NCI-H1105 (cell line): ENCODE measurements around the gene HSPH1.
"Not testable (repeated sequence)": the region's sequence is repeated elsewhere in the genome, so short reads cannot be mapped to it uniquely, and the experiment has no call there.

Experiments used
- DNase-seq: peaks from one replicate; lab custom pipeline; 2025; lab: John Stamatoyannopoulos, UW

HSPH1 gene

GRCh38 chr13:31177813-31178495 lies 16.2 kb upstream of the HSPH1 start:
- not testable (repeated sequence) for DNase-seq

GRCh38 chr13:31175847-31176532 lies 14.3 kb upstream of the HSPH1 start:
- no peak for DNase-seq

DNA sequence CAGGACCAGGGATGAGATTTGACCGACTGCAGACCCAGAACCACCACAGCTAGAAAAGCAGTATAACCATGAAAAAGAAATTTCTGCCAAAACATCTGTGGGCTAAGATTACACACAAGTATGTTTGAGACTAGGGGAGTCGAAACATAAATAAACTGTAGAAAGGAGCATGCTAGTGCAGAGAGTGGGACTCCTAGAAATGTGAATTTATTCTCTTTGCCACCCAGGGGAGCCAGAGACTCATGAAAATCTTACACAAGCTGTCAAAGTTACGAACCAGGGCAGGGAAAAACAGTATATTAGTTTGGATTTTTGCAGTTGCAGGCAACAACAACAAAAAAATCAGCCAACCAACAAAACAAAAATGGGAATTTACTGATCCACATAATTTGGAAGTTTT lies 12.3 kb upstream of the HSPH1 start:
- no peak for DNase-seq

GRCh38 chr13:31172535-31172934 lies 10.8 kb upstream of the HSPH1 start:
- DNase-seq = no peak

DNA sequence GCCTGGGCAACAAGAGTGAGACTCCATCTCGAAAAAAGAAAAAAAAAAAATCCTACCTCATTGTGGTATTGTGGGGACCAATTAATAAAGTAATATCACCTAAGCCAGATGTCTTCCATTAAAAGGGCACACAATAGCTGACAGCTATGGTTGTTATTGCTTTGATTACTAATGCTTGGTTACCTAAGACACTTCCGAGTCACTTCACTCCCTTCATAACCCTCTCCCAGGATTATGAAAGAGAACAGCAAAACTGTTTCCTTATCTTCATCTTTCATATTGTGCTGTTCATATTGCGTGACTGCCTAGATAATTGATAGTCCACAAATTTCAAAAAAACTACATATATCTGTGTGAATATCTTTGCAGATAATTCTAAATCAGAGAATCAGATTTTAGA lies 10.3 kb upstream of the HSPH1 start:
- DNase-seq = no peak

GRCh38 chr13:31168736-31169135 lies 7.0 kb upstream of the HSPH1 start:
- DNase-seq = no peak

DNA sequence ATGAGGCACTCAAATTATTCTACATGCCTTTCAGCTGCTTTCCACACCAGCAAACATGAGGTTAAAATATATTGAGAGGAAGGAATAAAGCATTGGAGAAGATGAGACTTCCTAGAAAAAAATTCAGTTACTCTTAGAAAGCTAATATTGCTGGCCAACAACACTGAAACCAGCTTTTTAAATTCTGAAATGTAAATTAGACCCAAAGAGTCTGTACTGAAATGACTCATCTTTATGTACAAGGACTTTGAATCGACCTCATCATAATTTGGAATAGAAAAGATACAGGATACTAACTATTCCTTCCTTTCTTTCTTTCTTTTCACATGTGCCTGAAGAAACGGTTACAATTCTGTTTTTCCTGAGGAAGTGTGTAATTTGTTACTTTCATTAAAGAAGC lies 6.5 kb upstream of the HSPH1 start:
- no peak for DNase-seq

DNA sequence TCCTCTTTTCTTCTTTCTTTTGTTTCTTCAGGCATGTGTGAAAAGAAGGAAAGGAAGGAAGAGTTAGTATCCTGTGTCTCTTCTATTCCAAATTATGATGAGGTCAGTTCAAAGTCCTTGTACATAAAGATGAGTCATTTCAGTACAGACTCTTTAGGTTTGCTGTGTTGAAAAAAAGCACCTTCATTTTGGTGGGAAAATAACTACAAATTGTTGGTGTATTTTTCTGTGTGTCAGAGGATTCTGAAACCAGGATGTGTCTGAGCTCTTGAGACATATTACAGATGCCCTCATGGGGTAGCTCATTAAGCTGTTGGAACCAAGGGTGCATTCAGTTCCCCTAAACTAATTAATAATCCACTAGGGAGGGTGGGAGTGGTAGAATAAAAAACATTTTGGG lies 5.8 kb upstream of the HSPH1 start:
- DNase-seq = no peak

GRCh38 chr13:31166591-31166990 lies 4.9 kb upstream of the HSPH1 start:
- no peak for DNase-seq

DNA sequence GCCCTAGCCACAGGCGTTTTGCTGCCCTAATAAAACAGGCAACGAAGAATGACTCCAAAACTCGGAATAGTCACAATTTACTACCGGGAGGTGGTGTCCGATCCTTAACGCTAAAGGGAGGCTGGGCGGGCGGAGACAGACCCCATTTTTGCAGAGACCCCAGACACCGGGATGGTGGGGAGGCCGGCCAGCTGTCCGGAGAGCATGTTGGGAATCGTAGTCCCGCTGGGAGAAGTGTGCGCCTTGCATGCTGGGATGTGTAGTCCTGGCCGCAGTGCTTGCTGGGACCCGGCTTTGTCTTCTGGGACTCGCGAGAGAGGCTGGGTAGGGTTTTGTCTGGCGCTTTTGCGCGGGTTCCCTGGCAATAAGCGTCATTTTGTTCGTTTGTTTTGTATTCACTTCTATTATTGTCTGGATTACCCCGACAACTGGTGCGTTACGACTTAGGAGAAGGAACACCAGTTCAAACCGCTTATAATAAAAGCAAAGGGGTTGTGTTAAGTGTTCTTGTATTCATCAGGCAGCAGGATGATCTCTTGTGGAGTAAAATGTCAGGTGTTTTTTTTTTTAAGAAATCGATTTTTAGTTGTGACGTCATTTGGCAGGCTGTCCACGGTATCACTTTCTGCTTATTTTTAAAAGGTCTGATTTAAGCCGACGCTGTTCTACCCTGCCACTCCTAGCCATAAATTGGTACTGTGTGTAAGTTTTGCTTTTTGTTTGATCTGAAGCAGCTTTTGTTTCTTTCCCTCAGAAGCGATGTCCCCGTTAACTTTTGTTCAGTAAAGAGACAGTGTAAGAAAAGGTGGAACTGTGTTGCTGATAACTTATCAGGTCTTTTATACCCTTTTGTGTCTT lies 676 bp upstream of the HSPH1 start:
- peak; percentile 87 for DNase-seq

- DNase-seq = no peak
Observed at GRCh38 chr13:31160857-31161556, 697 bp downstream of the HSPH1 start.

DNA sequence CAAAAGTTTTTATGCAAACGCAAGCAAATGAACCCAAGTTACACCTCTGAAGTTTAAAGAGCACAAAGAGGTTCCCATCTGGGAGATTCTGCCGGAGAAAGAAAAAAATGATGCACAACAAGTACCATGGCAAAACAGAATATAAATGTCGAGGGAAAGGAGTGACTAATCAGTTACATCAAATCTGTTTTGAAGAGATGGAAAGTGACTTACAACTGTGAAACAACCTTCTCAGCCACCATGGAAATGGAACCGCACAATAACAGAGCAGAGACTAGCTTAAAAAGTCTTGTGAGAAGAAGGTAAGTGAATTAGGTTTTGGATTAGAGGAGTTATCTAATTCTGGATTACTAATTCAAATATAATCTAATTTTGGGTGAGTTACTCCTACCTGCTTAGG lies 2.4 kb downstream of the HSPH1 start:
- DNase-seq = no peak

GRCh38 chr13:31154939-31155338 lies 6.8 kb downstream of the HSPH1 start:
- no peak for DNase-seq

DNA sequence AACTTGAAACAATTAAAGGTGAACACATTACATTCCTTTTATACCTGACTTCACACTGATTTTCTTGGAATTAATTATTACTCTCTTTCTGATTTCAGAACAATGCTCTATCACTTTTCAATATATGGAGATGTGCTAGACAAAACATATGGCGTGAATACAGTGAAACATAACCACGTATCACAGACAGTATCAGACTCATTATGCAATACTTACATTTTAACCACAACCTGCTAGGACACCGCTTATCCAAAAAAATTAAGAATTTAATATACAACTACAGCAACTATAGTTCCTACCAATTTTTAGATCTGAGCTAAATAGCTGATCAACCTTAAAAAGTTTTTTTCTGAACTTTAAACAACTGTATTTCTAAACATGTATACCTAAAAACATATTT lies 9.9 kb downstream of the HSPH1 start:
- no peak for DNase-seq

- no peak for DNase-seq
Observed at GRCh38 chr13:31150315-31150985, 11.3 kb downstream of the HSPH1 start.

GRCh38 chr13:31149604-31150003 lies 12.1 kb downstream of the HSPH1 start:
- DNase-seq = no peak

DNA sequence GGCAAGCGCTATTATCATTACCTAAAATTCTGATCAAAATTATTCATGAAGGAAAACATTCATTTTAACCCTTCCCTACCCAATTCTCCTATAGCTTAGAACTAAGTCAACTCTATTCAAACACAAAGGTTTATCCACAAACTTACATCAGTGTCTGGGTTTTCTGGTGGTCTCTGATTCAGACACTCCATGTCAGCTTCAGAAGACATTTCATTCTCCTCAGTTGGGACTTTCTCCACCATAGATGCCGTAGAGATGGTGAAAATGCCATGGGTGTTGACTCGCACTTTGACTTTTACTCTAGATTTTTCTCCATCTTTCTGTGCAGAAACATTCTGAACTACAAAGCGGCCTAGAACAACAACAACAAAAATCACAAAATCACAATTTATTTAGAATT lies 16.3 kb downstream of the HSPH1 start:
- no peak for DNase-seq

GRCh38 chr13:31138515-31138914 lies 23.2 kb downstream of the HSPH1 start:
- DNase-seq = no peak

DNA sequence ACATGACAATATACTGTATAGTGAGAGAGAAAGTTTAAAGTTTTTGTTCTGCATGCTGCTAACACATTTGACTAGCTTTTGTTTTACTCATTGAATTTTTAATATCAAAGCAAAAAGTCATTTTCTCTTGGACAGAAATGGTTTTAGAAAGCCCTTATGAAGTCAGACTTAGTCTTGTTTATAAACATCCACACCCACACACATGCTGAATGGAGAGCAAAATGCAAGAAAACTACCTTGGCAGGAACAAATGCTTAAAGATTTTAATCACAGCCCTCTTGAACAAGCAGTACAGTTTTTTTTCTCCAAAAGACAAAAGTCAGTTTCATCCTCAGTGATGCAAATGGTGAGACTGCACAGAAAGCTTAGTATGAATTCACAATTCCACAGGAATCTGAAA lies 25.0 kb downstream of the HSPH1 start:
- DNase-seq = no peak

- DNase-seq = no peak
Observed at GRCh38 chr13:31134039-31134711, 27.5 kb downstream of the HSPH1 start.

GRCh38 chr13:31133621-31134020 lies 28.1 kb downstream of the HSPH1 start:
- no peak for DNase-seq
